NCI-H226 (cell line): Measurements from ENCODE around the gene RBM41.
"Not testable (repeated sequence)": the region's sequence is repeated elsewhere in the genome, so short reads cannot be mapped to it uniquely, and the experiment has no call there.

Source experiments
- DNase-seq: peaks from one replicate; pipeline ENCODE4 v3.0.0-alpha.2; 2015

The RBM41 gene

GRCh38 chrX:107118322-107119147, at the start of gene RBM41:
RBM41 (minus strand) TSS chrX:107118822; CDS start chrX:107118773, 49 bp downstream.
- DNase-seq: peak; percentile 52

- no peak for DNase-seq
These were observed 49.6 kb upstream of the RBM41 start for GRCh38 chrX:107168257-107168656.

- no peak for DNase-seq
These were observed 48.7 kb upstream of the RBM41 start for GRCh38 chrX:107167163-107167921.

GRCh38 chrX:107157618-107158017, 39.0 kb upstream of the RBM41 start:
- not testable (repeated sequence) for DNase-seq

GRCh38 chrX:107155621-107156430, 37.2 kb upstream of the RBM41 start:
- not testable (repeated sequence) for DNase-seq

- peak; percentile 7 for DNase-seq
These were observed 36.4 kb upstream of the RBM41 start for GRCh38 chrX:107154787-107155620.

GRCh38 chrX:107153005-107153404, 34.4 kb upstream of the RBM41 start:
- no peak for DNase-seq

- DNase-seq: peak; percentile 62
These were observed 28.0 kb upstream of the RBM41 start for GRCh38 chrX:107146670-107147069.

- DNase-seq: no peak
These were observed 17.3 kb upstream of the RBM41 start for GRCh38 chrX:107135965-107136307.

GRCh38 chrX:107135049-107135964, 16.7 kb upstream of the RBM41 start:
- DNase-seq: peak; percentile 41

- peak; percentile 8 for DNase-seq
These were observed 5.1 kb upstream of the RBM41 start for GRCh38 chrX:107123750-107124149.

- no peak for DNase-seq
These were observed 661 bp upstream of the RBM41 start for GRCh38 chrX:107119283-107119682.

- DNase-seq: no peak
These were observed 665 bp downstream of the RBM41 start for GRCh38 chrX:107117993-107118321.

GRCh38 chrX:107107459-107107858, 11.2 kb downstream of the RBM41 start:
- no peak for DNase-seq

- no peak for DNase-seq
These were observed 15.6 kb downstream of the RBM41 start for GRCh38 chrX:107102980-107103379.

GRCh38 chrX:107076158-107076557, 42.5 kb downstream of the RBM41 start:
- DNase-seq: no peak

- not testable (repeated sequence) for DNase-seq
These were observed 60.9 kb downstream of the RBM41 start for GRCh38 chrX:107057731-107058130.

GRCh38 chrX:107054978-107055377, 63.6 kb downstream of the RBM41 start:
- no peak for DNase-seq

GRCh38 chrX:107050195-107050709, 68.4 kb downstream of the RBM41 start:
- no peak for DNase-seq

GRCh38 chrX:107047622-107048021, 71.0 kb downstream of the RBM41 start:
- DNase-seq: no peak

GRCh38 chrX:107029752-107030151, 88.9 kb downstream of the RBM41 start:
- no peak for DNase-seq
